H9 (cell line): ENCODE data around the gene DAPK1. TPM values are rescaled to one million over a fixed set of nuclear protein-coding genes. Genes with fewer than 3 reads are reported as not detected.

Experiments used
- DNase-seq: peaks from one replicate; pipeline ENCODE4 v3.0.0-alpha.2; 2017
- H2AFZ ChIP-seq: one replicate; pipeline ENCODE4 v1.6.1; 2013; ENCODE audit warnings: mild to moderate bottlenecking, low read length, control low read depth, moderate library complexity
- H2AK5ac ChIP-seq: 2 replicates; pipeline ENCODE4 v1.6.1; 2013; ENCODE audit warnings: low read length, control low read depth, mixed read lengths; ENCODE audit not compliant: insufficient read length
- H2BK120ac ChIP-seq: one replicate; pipeline ENCODE4 v1.6.1; 2013; ENCODE audit warnings: low read depth, mild to moderate bottlenecking, low read length, control low read depth, inconsistent platforms; ENCODE audit not compliant: poor library complexity, severe bottlenecking
- H2BK12ac ChIP-seq: 2 replicates; pipeline ENCODE4 v1.6.1; 2013; ENCODE audit warnings: low read length, control low read depth, mixed read lengths, low read depth; ENCODE audit not compliant: insufficient read length
- H2BK15ac ChIP-seq: 2 replicates; pipeline ENCODE4 v1.6.1; 2013; ENCODE audit warnings: low read depth, low read length, control low read depth
- H2BK20ac ChIP-seq: one replicate; pipeline ENCODE4 v1.6.1; 2013; ENCODE audit warnings: low read depth, mild to moderate bottlenecking, low read length, control low read depth, inconsistent platforms; ENCODE audit not compliant: poor library complexity, severe bottlenecking
- H2BK5ac ChIP-seq: 2 replicates; pipeline ENCODE4 v1.6.1; 2013; ENCODE audit warnings: low read length, control low read depth, mixed read lengths; ENCODE audit not compliant: insufficient read length
- H3K14ac ChIP-seq: 2 replicates; pipeline ENCODE4 v1.6.1; 2013; ENCODE audit warnings: low read length, control low read depth; ENCODE audit not compliant: insufficient read depth
- H3K18ac ChIP-seq: 2 replicates; pipeline ENCODE4 v1.6.1; 2013; ENCODE audit warnings: low read depth, mild to moderate bottlenecking, mixed read lengths, low read length, control low read depth; ENCODE audit not compliant: insufficient read length
- H3K23ac ChIP-seq: 2 replicates; pipeline ENCODE4 v1.6.1; 2013; ENCODE audit warnings: low read length, control low read depth, mixed read lengths, low read depth; ENCODE audit not compliant: insufficient read length
- H3K23me2 ChIP-seq: 2 replicates; pipeline ENCODE4 v1.6.1; 2013; ENCODE audit warnings: low read depth, mild to moderate bottlenecking, mixed read lengths, low read length, control low read depth; ENCODE audit not compliant: insufficient read length, poor library complexity, severe bottlenecking
- H3K27ac ChIP-seq: 2 replicates; pipeline ENCODE4 v1.5.1; 2013; ENCODE audit warnings: low read length, control low read depth, mixed read lengths, low read depth; ENCODE audit not compliant: insufficient read length
- H3K27me3 ChIP-seq: 2 replicates; pipeline ENCODE4 v1.6.1; 2013; ENCODE audit warnings: low read length, control low read depth, inconsistent platforms; ENCODE audit not compliant: insufficient read depth
- H3K4ac ChIP-seq: 2 replicates; pipeline ENCODE4 v1.6.1; 2013; ENCODE audit warnings: low read depth, mild to moderate bottlenecking, control low read depth, inconsistent platforms, low read length, moderate library complexity
- H3K4me1 ChIP-seq: 2 replicates; pipeline ENCODE4 v1.6.1; 2013; ENCODE audit warnings: low read length, control low read depth, inconsistent platforms; ENCODE audit not compliant: insufficient read depth
- H3K4me2 ChIP-seq: 2 replicates; pipeline ENCODE4 v1.6.1; 2013; ENCODE audit warnings: low read length, control low read depth, mixed read lengths; ENCODE audit not compliant: insufficient read length, insufficient read depth
- H3K56ac ChIP-seq: 2 replicates; pipeline ENCODE4 v1.6.1; 2013; ENCODE audit warnings: low read depth, mild to moderate bottlenecking, mixed read lengths, low read length, control low read depth; ENCODE audit not compliant: insufficient read length
- H3K79me1 ChIP-seq: 2 replicates; pipeline ENCODE4 v1.6.1; 2013; ENCODE audit warnings: low read depth, mild to moderate bottlenecking, moderate library complexity, low read length, control low read depth, inconsistent platforms; ENCODE audit not compliant: insufficient read depth, poor library complexity, severe bottlenecking
- H3K79me2 ChIP-seq: 2 replicates; pipeline ENCODE4 v1.6.1; 2013; ENCODE audit warnings: low read length, control low read depth, inconsistent platforms; ENCODE audit not compliant: insufficient read depth
- H3K9ac ChIP-seq: 2 replicates; pipeline ENCODE4 v1.6.1; 2013; ENCODE audit warnings: low read length, control low read depth, mixed read lengths; ENCODE audit not compliant: insufficient read length; ENCODE audit errors: extremely low read depth
- H3K9me3 ChIP-seq: one replicate; pipeline ENCODE4 v1.6.1; 2013; ENCODE audit warnings: low read depth, low read length, inconsistent platforms; ENCODE audit not compliant: control insufficient read depth
- H3T11ph ChIP-seq: one replicate; pipeline ENCODE4 v1.6.1; 2013; ENCODE audit warnings: mild to moderate bottlenecking, low read length, control low read depth, inconsistent platforms
- H4K20me1 ChIP-seq: one replicate; pipeline ENCODE4 v1.6.1; 2013; ENCODE audit not compliant: control insufficient read depth, insufficient read length, insufficient read depth
- H4K5ac ChIP-seq: 2 replicates; pipeline ENCODE4 v1.6.1; 2013; ENCODE audit warnings: low read depth, mild to moderate bottlenecking, mixed read lengths, low read length, control low read depth; ENCODE audit not compliant: insufficient read length
- H4K8ac ChIP-seq: replicated peaks from 2 replicates; pipeline ENCODE4 v1.6.1; 2013; ENCODE audit warnings: low read length, control low read depth, mixed read lengths, low read depth; ENCODE audit not compliant: insufficient read length
- H4K91ac ChIP-seq: 2 replicates; pipeline ENCODE4 v1.6.1; 2013; ENCODE audit warnings: low read depth, mild to moderate bottlenecking, moderate library complexity, mixed read lengths, low read length, control low read depth; ENCODE audit not compliant: insufficient read length
- H3K27ac Mint-ChIP-seq, 3 experiments: 2 replicates in 2 of 3; 3 replicates in 1 of 3; pipeline ENCODE4 v1.8.0; 2020 to 2021; ENCODE audit warnings: mixed read lengths in 3 of 3, mild to moderate bottlenecking in 1 of 3, moderate library complexity in 1 of 3
- H3K27me3 Mint-ChIP-seq: 2 replicates; pipeline ENCODE4 v1.8.0; 2021; ENCODE audit warnings: low read depth, mild to moderate bottlenecking, moderate library complexity, mixed read lengths
- H3K36me3 Mint-ChIP-seq, 3 experiments: 2 replicates in 2 of 3; 3 replicates in 1 of 3; pipeline ENCODE4 v1.8.0; 2020 to 2021; ENCODE audit warnings: low read depth in 3 of 3, mixed read lengths in 3 of 3; ENCODE audit not compliant: insufficient read depth in 1 of 3
- H3K4me1 Mint-ChIP-seq, 2 experiments: 2 replicates each; pipeline ENCODE4 v1.8.0; 2020; ENCODE audit warnings: mixed read lengths in 2 of 2
- H3K4me3 Mint-ChIP-seq, 2 experiments: 2 replicates in 1 of 2; 3 replicates in 1 of 2; pipeline ENCODE4 v1.8.0; 2020 to 2021; ENCODE audit warnings: mild to moderate bottlenecking in 2 of 2, mixed read lengths in 2 of 2, moderate library complexity in 1 of 2
- H3K9me3 Mint-ChIP-seq, 2 experiments: 2 replicates in 1 of 2; 3 replicates in 1 of 2; pipeline ENCODE4 v1.8.0; 2020; ENCODE audit warnings: mild to moderate bottlenecking in 2 of 2, mixed read lengths in 2 of 2, moderate library complexity in 1 of 2
- CTCF ChIP-seq: fragments of 200-600 bp; sonication (generic); conservative IDR thresholded peaks from 3 replicates; pipeline ENCODE4 v1.8.0; 2021; ENCODE audit warnings: antibody characterized with exemption, mild to moderate bottlenecking
- WGBS: extraction: QIAGEN DNeasy Blood & Tissue Kit; methylation state at CpG from one replicate; pipeline ENCODE4 v1.1.7; 2013; ENCODE audit warnings: missing lambda C conversion rate, low lambda C conversion rate, mixed read lengths; ENCODE audit not compliant: insufficient read length; ENCODE audit errors: extremely low coverage; 5-methylcytosine and 5-hydroxymethylcytosine counted together
- total RNA-seq: library from RNA; stranded (reverse); gene quantifications from 2 replicates; pipeline ENCODE4 v1.2.1, GENCODE V29; 2021

The DAPK1 gene
- total RNA-seq, 1 experiment from 2014 or later: 79.4 TPM

- Histone ChIP-seq H3K9ac (peak overlapping the region; percentile 64), H3K23me2 (peaks cover 11% of the 10 kb centered on the region), H3K56ac (no peak overlapping the region), H4K5ac (no peak overlapping the region), H2BK12ac (no peak overlapping the region), H3T11ph (no peak overlapping the region), H2BK5ac (no peak overlapping the region), H3K14ac (peak overlapping the region; percentile 79), H2BK20ac (no peak overlapping the region), H4K91ac (no peak overlapping the region), H3K4ac (no peak overlapping the region), H4K8ac (no peak overlapping the region), H3K4me2 (peak overlapping the region; percentile 85), H3K9me3 (no peaks in the 10 kb centered on the region), H2AK5ac (no peak overlapping the region), H2AFZ (no peak overlapping the region), H3K18ac (peak overlapping the region; percentile 82), H3K27ac (no peak overlapping the region), H3K4me1 (no peaks in the 10 kb centered on the region), H3K79me1 (peaks cover 3% of the 10 kb centered on the region), H3K27me3 (no peaks in the 10 kb centered on the region), H4K20me1 (no peaks in the 10 kb centered on the region), H3K23ac (no peak overlapping the region), H2BK120ac (no peak overlapping the region), H3K79me2 (peaks cover 8% of the 10 kb centered on the region; the same call in 1 of the 2 replicates), H2BK15ac (no peak overlapping the region)
- Mint-ChIP-seq H3K27me3 (peaks cover 12% of the 10 kb centered on the region), H3K4me3 (peak overlapping the region; percentile 90 to 94), H3K4me1 (peaks cover 32 to 37% of the 10 kb centered on the region in 2 experiments), H3K36me3 (peaks cover 21 to 24% (median 23%) of the 10 kb centered on the region in 3 experiments), H3K9me3 (peaks cover 0 to 3% of the 10 kb centered on the region in 2 experiments; a peak in 1 of 5 replicates), H3K27ac (peak overlapping the region; percentile 47 to 88 (median 53); a peak in 4 of 7 replicates)
- peak; percentile 58 for DNase-seq
- TF ChIP-seq CTCF: peak; percentile 45; the same call in 2 of the 3 replicates
- no CpG with 5 or more reads among the region's 80 CpGs for WGBS
Observed at GRCh38 chr9:87498046-87498810, 561 bp downstream of the DAPK1 start.
